Cardiac fibroblast (primary cell): Measurements from ENCODE around the gene PLEKHA5.

ENCODE experiments used
- DNase-seq, 2 donors: peaks; one replicate each; pipeline versions ENCODE4 v3.0.0 to v3.0.0-alpha.2; 2010; ENCODE audit warnings: low read depth in 2 of 2
- H3K4me3 ChIP-seq, 2 donors: replicated peaks in 1 of 2; 1 replicate in 1 of 2; 2 replicates in 1 of 2; pipeline ENCODE4 v1.5.1; 2011; ENCODE audit warnings: low read depth in 2 of 2, low read length in 2 of 2, mild to moderate bottlenecking in 2 of 2, moderate library complexity in 1 of 2
- CTCF ChIP-seq: IDR thresholded peaks from one replicate; pipeline ENCODE4 v1.5.1; 2011; ENCODE audit warnings: low read depth, mild to moderate bottlenecking, low read length, inconsistent platforms

PLEKHA5 gene

GRCh38 chr12:19246933-19247332 is 117.4 kb downstream of the PLEKHA5 start:
- DNase-seq: no peak
- no peak overlapping the region for H3K4me3 ChIP-seq
- no peak for TF ChIP-seq CTCF

GRCh38 chr12:19248929-19249602 is 119.5 kb downstream of the PLEKHA5 start:
- no peak for TF ChIP-seq CTCF
- peak in 1 of 2 donors; percentile 80 for DNase-seq
- no peak overlapping the region for H3K4me3 ChIP-seq

GRCh38 chr12:19251481-19252132 is 122.1 kb downstream of the PLEKHA5 start:
- no peak overlapping the region for H3K4me3 ChIP-seq
- no peak for TF ChIP-seq CTCF
- DNase-seq: peak in 1 of 2 donors; percentile 55

- no peak for TF ChIP-seq CTCF
- no peak overlapping the region for H3K4me3 ChIP-seq
- DNase-seq: no peak
Measured at GRCh38 chr12:19260135-19260534, 130.6 kb downstream of the PLEKHA5 start.

DNA sequence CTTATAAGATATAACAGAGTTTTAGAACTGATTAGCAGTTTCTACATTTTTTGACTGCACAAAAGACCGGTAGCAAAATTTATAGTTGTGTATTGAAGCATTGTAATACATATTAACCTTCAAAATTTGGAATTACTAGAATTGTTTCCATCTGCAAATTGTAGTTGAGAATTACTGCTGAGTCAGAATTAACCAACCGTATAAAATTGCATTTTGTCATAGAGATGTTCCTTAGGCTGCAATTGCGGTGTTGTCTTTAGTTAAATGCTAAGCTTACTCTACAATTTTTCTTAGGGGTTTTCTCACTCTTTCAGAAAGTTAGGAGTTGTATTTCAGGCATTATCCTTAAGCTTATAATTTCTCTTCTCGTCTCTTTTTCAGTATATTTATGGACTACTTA is 132.2 kb downstream of the PLEKHA5 start:
- H3K4me3 ChIP-seq: no peak overlapping the region
- TF ChIP-seq CTCF: no peak
- DNase-seq: no peak

DNA sequence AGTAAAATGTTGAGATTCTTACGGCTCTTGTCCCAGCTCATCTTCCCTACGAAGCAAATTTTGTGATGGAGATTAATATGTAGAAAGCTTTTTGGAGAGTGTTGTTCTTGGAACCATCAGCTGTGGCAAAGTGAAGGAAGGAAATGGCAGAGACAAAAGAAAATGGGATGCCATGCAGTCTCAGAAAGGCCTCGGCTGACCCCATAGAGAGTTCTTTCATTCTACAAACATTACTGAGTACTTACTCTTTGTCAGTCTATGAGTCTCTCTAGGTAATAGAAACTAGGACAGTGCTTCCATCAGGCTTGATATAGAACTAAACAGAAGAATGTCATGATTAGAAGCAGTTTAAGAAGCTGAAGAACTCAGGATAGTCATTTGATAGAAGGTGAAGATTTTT is 134.1 kb downstream of the PLEKHA5 start:
- no peak for TF ChIP-seq CTCF
- DNase-seq: no peak

More for the DNA sequence above, 134.1 kb downstream of the PLEKHA5 start:
- H3K4me3 ChIP-seq: no peak overlapping the region
